ENCODE data around the gene ZC3H12A. TPM values are rescaled to one million over a fixed set of nuclear protein-coding genes. Genes with fewer than 3 reads are reported as not detected.
A peak's percentile ranks its signal among the peaks of the same experiment; 100 is the strongest.

Gene ZC3H12A
- total and polyA plus RNA-seq, 10 of the 15 experiments (the other 5 are each of a cell fraction or from before 2014, with no cell fraction given): 0.35 to 30.2 (median 13.8) TPM

- TF ChIP-seq MAX (IDR thresholded peaks at IDR 0.05; ENCODE audit: low read depth, low read length) (no peak), RELA (IDR thresholded peaks at IDR 0.05; ENCODE audit: borderline replicate concordance, partially characterized antibody) (no peak), SIN3A (IDR thresholded peaks at IDR 0.05; ENCODE audit: low read depth, low read length) (no peak), NRF1 (conservative IDR thresholded peaks at IDR 0.05; ENCODE audit: low read depth, low read length) (no peak), ESRRA (IDR thresholded peaks at IDR 0.05; ENCODE audit: low read length) (no peak), MXI1 (IDR thresholded peaks at IDR 0.05; ENCODE audit: low read depth, low read length) (0 out of 2 replicates have a peak, but pooled peaks have one; percentile 44), CEBPZ (IDR thresholded peaks at IDR 0.05; ENCODE audit: low read depth, low read length) (no peak), ZNF274 (IDR thresholded peaks at IDR 0.05; ENCODE audit: insufficient read depth, insufficient read length) (no peak), MYC (IDR thresholded peaks at IDR 0.05; ENCODE audit: insufficient read depth, insufficient read length, insufficient replicate concordance, low read length, severe bottlenecking) (no peak), BHLHE40 (IDR thresholded peaks at IDR 0.05; ENCODE audit: borderline replicate concordance in 1 of 2, low read depth in 2 of 2, low read length in 1 of 2) (no peak), ASH2L (IDR thresholded peaks at IDR 0.05; ENCODE audit: borderline replicate concordance, low read depth) (no peak), NBN (IDR thresholded peaks at IDR 0.05) (no peak), IKZF2 (IDR thresholded peaks at IDR 0.05) (no peak)
These were observed 12.6 kb downstream of the ZC3H12A start (continued) for GRCh38 chr1:37486680-37487618.

Measured in GM12878 (cell line).